A673 (cell line): Measurements from ENCODE around the gene TMOD1. TPM values are rescaled to one million over a fixed set of nuclear protein-coding genes. Genes with fewer than 3 reads are reported as not detected.

Experiments used
- BruUV-seq: library from RNA; stranded (reverse); fragments of 400-500 nt; replicated peaks from 2 replicates; lab custom pipeline; 2021; lab: Mats Ljungman, UMichigan
- CTCF ChIA-PET: fragments of 300-600 bp; sonication (Branson Sonifier 250); formaldehyde crosslinking; loops from one replicate; lab custom pipeline; 2022; ENCODE audit warnings: antibody characterized with exemption; lab: Charles Lee
- POLR2A ChIA-PET: fragments of 300-600 bp; sonication (Branson Sonifier 250); formaldehyde crosslinking; loops from one replicate; lab custom pipeline; 2022; ENCODE audit warnings: antibody characterized with exemption; ENCODE audit not compliant: low non-redundant PET; lab: Charles Lee
- DNase-seq: peaks from one replicate; pipeline ENCODE4 v3.0.0-alpha.2; 2015; ENCODE audit warnings: low spot score
- H3K27ac ChIP-seq: fragments of 200-600 bp; sonication (generic); 2 replicates; pipeline ENCODE4 v1.5.1; 2016; ENCODE audit warnings: mixed run types, low read depth, mild to moderate bottlenecking, mixed read lengths, antibody characterized with exemption, low read length; ENCODE audit not compliant: poor library complexity, severe bottlenecking
- H3K27me3 ChIP-seq: fragments of 200-600 bp; sonication (generic); replicated peaks from 2 replicates; pipeline ENCODE4 v1.6.1; 2017; ENCODE audit warnings: mixed run types, low read depth, mild to moderate bottlenecking, mixed read lengths, antibody characterized with exemption, low read length; ENCODE audit not compliant: insufficient read depth, poor library complexity
- H3K36me3 ChIP-seq: fragments of 200-600 bp; sonication (generic); 2 replicates; pipeline ENCODE4 v1.6.1; 2016; ENCODE audit warnings: mixed run types, mild to moderate bottlenecking, mixed read lengths, antibody characterized with exemption, low read length; ENCODE audit not compliant: insufficient read depth, poor library complexity, severe bottlenecking
- H3K4me1 ChIP-seq: fragments of 200-600 bp; sonication (generic); 2 replicates; pipeline ENCODE4 v1.6.1; 2017; ENCODE audit warnings: mixed run types, mild to moderate bottlenecking, mixed read lengths, antibody characterized with exemption, low read length; ENCODE audit not compliant: insufficient read depth, poor library complexity, severe bottlenecking
- H3K4me3 ChIP-seq: fragments of 200-600 bp; sonication (generic); 2 replicates; pipeline ENCODE4 v1.5.1; 2016; ENCODE audit warnings: low read depth, mixed run types, mild to moderate bottlenecking, mixed read lengths, low read length; ENCODE audit not compliant: poor library complexity, severe bottlenecking
- H3K9me3 ChIP-seq: fragments of 200-600 bp; sonication (generic); 2 replicates; pipeline ENCODE4 v1.6.1; 2016; ENCODE audit warnings: mixed run types, low read depth, mild to moderate bottlenecking, mixed read lengths, antibody characterized with exemption, low read length; ENCODE audit not compliant: poor library complexity, severe bottlenecking
- EZH2 ChIP-seq: fragments of 200-600 bp; sonication (generic); IDR thresholded peaks from 2 replicates; pipeline ENCODE4 v1.6.1; 2017; ENCODE audit warnings: borderline replicate concordance, low read depth, mild to moderate bottlenecking, mixed read lengths, antibody characterized with exemption, low read length; ENCODE audit not compliant: poor library complexity, severe bottlenecking
- intact Hi-C: fragments of 100-400 bp; cut with micrococcal nuclease; formaldehyde crosslinking; loops from one replicate; pipeline ENCODE4 v1.10.0; 2022; ENCODE audit not compliant: unreplicated experiment
- total RNA-seq: library from RNA; stranded (reverse); gene quantifications from 2 replicates; pipeline ENCODE4 v1.2.3, GENCODE V29; 2021
- TF ChIP-seq, protein P1 (sequence below): fragments of 300-800, 200-600 bp; sonication (generic); conservative IDR thresholded peaks from 2 replicates; pipeline ENCODE4 v1.5.1; 2017; ENCODE audit warnings: low read depth, mild to moderate bottlenecking, antibody characterized with exemption, low read length, moderate library complexity, mixed read lengths

Gene TMOD1
- total RNA-seq, 1 experiment from 2014 or later, result 0.09 TPM

DNA sequence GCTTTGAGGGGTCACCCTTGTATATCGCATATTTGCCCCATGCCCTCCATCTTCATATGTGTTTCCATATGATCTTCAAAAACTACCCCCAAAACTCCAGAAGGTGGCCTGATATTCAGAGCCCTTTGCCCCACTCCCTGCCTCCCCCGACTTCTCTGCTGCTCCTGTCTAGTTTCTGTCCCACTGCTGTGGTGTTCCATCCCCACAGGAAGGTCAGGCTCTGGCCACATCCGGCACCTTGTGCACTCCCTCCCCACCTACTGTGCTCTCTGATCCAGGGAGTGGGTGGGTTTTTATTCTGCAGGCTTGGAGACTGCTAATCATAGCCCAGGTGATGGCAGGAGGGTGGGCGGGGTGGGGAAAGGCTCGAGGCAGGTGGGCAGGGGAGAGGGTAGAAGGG lies 52.4 kb downstream of the TMOD1 start:
- Histone ChIP-seq H3K9me3 (no peaks in the 10 kb centered on the region), H3K27me3 (peaks cover 7% of the 10 kb centered on the region), H3K27ac (no peak overlapping the region), H3K4me3 (no peak overlapping the region), H3K4me1 (no peaks in the 10 kb centered on the region), H3K36me3 (no peaks in the 10 kb centered on the region)
- BruUV-seq, result no TSS peak
- POLR2A ChIA-PET, result no interaction called here
- intact Hi-C loops, result no loop called here
- DNase-seq, result no peak
- TF ChIP-seq, protein P1, sequence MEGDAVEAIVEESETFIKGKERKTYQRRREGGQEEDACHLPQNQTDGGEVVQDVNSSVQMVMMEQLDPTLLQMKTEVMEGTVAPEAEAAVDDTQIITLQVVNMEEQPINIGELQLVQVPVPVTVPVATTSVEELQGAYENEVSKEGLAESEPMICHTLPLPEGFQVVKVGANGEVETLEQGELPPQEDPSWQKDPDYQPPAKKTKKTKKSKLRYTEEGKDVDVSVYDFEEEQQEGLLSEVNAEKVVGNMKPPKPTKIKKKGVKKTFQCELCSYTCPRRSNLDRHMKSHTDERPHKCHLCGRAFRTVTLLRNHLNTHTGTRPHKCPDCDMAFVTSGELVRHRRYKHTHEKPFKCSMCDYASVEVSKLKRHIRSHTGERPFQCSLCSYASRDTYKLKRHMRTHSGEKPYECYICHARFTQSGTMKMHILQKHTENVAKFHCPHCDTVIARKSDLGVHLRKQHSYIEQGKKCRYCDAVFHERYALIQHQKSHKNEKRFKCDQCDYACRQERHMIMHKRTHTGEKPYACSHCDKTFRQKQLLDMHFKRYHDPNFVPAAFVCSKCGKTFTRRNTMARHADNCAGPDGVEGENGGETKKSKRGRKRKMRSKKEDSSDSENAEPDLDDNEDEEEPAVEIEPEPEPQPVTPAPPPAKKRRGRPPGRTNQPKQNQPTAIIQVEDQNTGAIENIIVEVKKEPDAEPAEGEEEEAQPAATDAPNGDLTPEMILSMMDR, result no peak
- CTCF ChIA-PET, result no interaction called here

DNA sequence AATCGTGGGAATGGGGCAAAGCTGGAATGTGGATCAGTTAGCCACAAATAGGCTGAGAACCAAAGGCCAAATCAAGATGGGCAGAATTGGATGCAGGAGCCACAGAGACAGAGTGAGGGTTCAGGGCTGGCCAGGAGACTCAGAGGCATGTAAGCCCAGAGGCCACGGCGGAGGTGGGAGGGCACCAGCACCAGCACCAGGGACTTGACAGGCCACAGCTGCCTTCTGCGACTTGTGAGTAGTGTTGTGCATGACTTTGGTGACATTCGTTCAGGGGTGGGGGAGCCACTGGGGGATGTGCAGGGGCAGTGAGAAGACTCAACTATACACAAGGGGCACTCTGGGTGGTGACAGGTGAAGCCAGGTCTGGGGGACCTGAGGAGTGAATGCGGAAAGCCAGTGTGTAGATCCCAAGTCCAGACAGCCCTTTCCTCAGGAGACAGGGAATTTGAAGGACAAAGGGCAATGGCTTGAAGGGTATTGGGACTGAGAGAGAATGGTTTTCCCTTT lies 53.2 kb downstream of the TMOD1 start:
- Histone ChIP-seq H3K27me3 (peaks cover 7% of the 10 kb centered on the region), H3K4me1 (no peaks in the 10 kb centered on the region), H3K9me3 (no peaks in the 10 kb centered on the region), H3K27ac (no peak overlapping the region), H3K36me3 (no peaks in the 10 kb centered on the region), H3K4me3 (no peak overlapping the region)
- ChIA-PET POLR2A (no interaction called here), CTCF (no interaction called here)
- DNase-seq, result no peak
- intact Hi-C loops, result no loop called here
- BruUV-seq, result no TSS peak
- TF ChIP-seq, protein P1, result no peak
- no peak for TF ChIP-seq EZH2

DNA sequence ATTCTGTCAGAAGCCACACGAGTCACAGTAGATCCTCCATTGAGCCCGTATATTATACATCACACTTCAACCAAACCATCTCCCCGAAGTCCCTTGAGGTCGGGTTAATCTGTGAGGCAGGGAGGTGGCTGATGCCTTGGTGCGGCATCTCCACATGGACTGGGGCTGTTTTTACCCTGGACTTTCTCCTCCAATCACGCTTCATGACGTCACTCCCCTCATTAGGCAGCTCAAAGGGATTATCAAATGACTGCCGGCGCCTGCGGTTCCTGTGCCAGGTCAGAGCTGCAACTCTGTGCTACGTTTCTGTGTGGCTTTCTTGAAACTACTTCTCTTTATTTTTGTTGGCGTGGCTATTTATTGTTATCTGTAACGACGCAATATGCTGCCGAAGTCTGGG lies 53.7 kb downstream of the TMOD1 start:
- Histone ChIP-seq H3K36me3 (no peaks in the 10 kb centered on the region), H3K4me3 (no peak overlapping the region), H3K27ac (no peak overlapping the region), H3K9me3 (no peaks in the 10 kb centered on the region), H3K4me1 (no peaks in the 10 kb centered on the region), H3K27me3 (peaks cover 7% of the 10 kb centered on the region)
- intact Hi-C loops, result no loop called here
- CTCF ChIA-PET, result no interaction called here
- POLR2A ChIA-PET, result no interaction called here
- TF ChIP-seq EZH2, result no peak
- TF ChIP-seq, protein P1, result no peak
- no TSS peak for BruUV-seq
- DNase-seq, result peak; percentile 43
